Measurements from ENCODE around the gene APBA2.

Gene APBA2

DNA sequence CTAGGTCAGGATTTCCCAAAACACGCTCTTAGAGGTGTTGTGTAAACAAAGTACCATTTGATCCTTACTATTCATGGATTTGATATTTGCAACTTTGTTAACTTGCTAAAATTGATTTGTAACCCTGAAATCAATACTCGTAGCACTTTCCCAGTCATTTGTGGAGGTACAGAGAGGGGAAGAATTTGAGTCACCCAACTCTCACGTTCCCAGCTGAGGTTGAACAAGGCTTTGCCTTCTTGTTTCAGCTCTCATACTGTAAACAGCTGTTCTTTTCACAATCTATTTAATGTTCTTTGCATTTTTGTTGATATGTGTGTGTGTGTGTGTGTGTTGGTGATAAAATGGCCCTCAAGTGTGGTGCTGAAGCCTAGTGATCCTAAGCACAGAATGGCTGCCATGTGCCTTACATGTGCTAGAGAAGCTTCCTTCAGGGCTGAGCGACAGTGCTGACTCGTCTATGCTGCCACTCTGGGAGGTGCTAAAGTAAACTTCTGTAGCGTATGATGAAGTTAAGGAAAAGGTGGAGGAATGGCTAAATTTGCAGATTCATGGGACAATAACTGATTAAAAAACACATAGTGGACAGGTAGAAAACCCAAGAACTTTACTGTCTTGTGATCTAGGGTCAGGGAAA, 173.2 kb downstream of the APBA2 start:
- H3K27me3 ChIP-seq (ENCODE audit: control insufficient read depth in 5 of 5, insufficient read depth in 4 of 5, low read length in 5 of 5): peaks cover 0 to 7% (median 2%) of the 10 kb centered on the region in 5 donors
- H3K4me3 ChIP-seq (ENCODE audit: low read depth in 1 of 5, low read length in 5 of 5): no peak overlapping the region
- H3K36me3 ChIP-seq (ENCODE audit: control insufficient read depth in 5 of 5, insufficient read depth in 5 of 5, low read length in 5 of 5): no peaks in the 10 kb centered on the region
- H3K4me1 ChIP-seq (ENCODE audit: control insufficient read depth in 5 of 5, insufficient read depth in 5 of 5, low read length in 5 of 5): no peaks in the 10 kb centered on the region
- no peak overlapping the region for H3K27ac ChIP-seq (ENCODE audit: low read depth, low read length)
- H3K9me3 ChIP-seq (ENCODE audit: control insufficient read depth in 5 of 5, low read length in 5 of 5): peaks cover 0 to 15% (median 7%) of the 10 kb centered on the region in 5 donors
- H3K9ac ChIP-seq (ENCODE audit: low read length in 5 of 5): no peak overlapping the region

DNA sequence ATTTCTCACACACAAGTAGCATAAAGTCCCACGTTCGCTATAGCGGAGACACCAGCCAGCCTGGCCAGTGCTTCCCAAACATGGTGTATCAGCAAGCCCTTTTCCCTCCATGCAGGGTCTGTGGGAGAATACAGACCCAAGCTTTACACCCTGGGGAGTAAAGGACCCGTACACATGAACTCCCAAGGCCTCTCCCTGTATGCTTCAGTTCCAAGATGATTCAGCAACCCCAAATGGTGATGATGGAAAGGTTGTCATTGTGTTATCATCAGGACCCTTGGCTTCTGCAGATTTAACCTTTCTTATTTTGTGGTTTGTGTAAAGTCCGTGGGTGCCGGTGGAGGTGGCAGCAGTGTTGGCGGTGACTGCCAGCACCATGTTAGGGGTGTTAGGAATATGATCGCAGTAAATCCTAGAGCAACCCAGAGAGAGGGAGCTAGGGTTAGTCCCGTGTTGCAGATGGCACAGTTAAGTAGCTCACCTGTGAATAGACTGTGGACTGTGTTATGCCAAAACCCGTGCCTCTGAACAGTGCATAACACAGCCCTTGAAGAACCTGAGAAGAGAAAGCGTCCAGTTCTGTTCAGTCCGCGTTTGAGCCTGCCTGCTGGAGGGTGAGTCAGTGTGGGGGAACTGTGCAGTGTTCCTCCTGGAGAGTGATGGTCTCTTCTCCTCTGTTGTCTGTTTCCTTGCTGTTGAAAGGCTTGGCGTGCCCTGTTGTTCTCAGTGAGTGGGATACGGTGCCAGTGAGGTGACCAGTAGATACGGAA, 174.3 kb downstream of the APBA2 start:
- H3K9ac ChIP-seq (ENCODE audit: low read length in 5 of 5): no peak overlapping the region
- no peaks in the 10 kb centered on the region for H3K4me1 ChIP-seq (ENCODE audit: control insufficient read depth in 5 of 5, insufficient read depth in 5 of 5, low read length in 5 of 5)
- H3K27ac ChIP-seq (ENCODE audit: low read depth, low read length): no peak overlapping the region
- H3K36me3 ChIP-seq (ENCODE audit: control insufficient read depth in 5 of 5, insufficient read depth in 5 of 5, low read length in 5 of 5): no peaks in the 10 kb centered on the region
- H3K4me3 ChIP-seq (ENCODE audit: low read depth in 1 of 5, low read length in 5 of 5): no peak overlapping the region
- H3K27me3 ChIP-seq (ENCODE audit: control insufficient read depth in 5 of 5, insufficient read depth in 4 of 5, low read length in 5 of 5): peaks cover 0 to 7% (median 6%) of the 10 kb centered on the region in 5 donors
- peaks cover 0 to 14% (median 7%) of the 10 kb centered on the region in 5 donors for H3K9me3 ChIP-seq (ENCODE audit: control insufficient read depth in 5 of 5, low read length in 5 of 5)

DNA sequence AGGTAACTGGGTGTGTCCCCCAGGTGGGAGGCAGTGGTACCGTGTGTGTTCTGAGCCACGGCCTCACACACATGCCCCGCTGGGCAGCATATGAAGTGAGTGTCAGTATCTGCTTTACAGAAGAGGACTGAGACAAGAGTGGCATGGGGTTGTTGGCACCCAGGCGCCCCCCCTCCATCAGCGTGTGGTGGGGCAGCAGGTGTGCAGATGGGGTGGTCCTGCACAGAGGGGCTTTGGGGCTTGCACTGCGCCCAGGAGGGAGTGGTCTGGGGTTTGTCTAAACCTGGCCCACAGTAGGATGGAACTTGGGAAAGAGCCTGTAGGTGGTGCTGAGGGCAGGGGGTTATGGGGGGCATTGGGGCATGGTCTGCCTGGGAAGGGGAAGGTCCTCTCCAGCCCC, 176.0 kb downstream of the APBA2 start:
- H3K36me3 ChIP-seq (ENCODE audit: control insufficient read depth in 5 of 5, insufficient read depth in 5 of 5, low read length in 5 of 5): no peaks in the 10 kb centered on the region
- H3K27ac ChIP-seq (ENCODE audit: low read depth, low read length): no peak overlapping the region
- no peak overlapping the region for H3K4me3 ChIP-seq (ENCODE audit: low read depth in 1 of 5, low read length in 5 of 5)
- peaks cover 0 to 14% (median 7%) of the 10 kb centered on the region in 5 donors for H3K9me3 ChIP-seq (ENCODE audit: control insufficient read depth in 5 of 5, low read length in 5 of 5)
- H3K4me1 ChIP-seq (ENCODE audit: control insufficient read depth in 5 of 5, insufficient read depth in 5 of 5, low read length in 5 of 5): no peaks in the 10 kb centered on the region
- peaks cover 0 to 7% (median 6%) of the 10 kb centered on the region in 5 donors for H3K27me3 ChIP-seq (ENCODE audit: control insufficient read depth in 5 of 5, insufficient read depth in 4 of 5, low read length in 5 of 5)
- no peak overlapping the region for H3K9ac ChIP-seq (ENCODE audit: low read length in 5 of 5)

DNA sequence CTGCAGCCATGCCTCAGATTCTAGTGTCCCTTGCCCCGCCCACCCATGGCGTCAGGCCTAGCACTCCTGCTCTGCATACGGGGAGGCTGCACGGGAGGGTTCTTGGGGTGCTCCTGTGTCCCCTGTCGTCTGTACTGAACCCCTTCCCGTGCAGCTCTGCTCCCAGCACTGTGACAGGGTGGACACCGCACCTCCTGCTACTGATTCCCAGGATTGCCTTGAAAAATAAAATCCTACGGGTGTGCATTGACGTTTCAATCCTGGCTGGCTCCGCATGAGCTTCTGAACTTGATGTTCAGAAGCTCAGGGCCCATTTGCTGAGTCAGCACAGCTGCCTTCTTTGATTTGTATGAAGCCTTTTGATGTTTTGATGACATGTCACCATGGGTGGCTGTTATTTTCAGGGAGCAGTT, 176.4 kb downstream of the APBA2 start:
- Histone ChIP-seq H3K27me3 (ENCODE audit: control insufficient read depth in 5 of 5, insufficient read depth in 4 of 5, low read length in 5 of 5) (peaks cover 0 to 7% (median 6%) of the 10 kb centered on the region in 5 donors), H3K9me3 (ENCODE audit: control insufficient read depth in 5 of 5, low read length in 5 of 5) (peaks cover 0 to 14% (median 7%) of the 10 kb centered on the region in 5 donors), H3K4me3 (ENCODE audit: low read depth in 1 of 5, low read length in 5 of 5) (no peak overlapping the region), H3K9ac (ENCODE audit: low read length in 5 of 5) (no peak overlapping the region), H3K36me3 (ENCODE audit: control insufficient read depth in 5 of 5, insufficient read depth in 5 of 5, low read length in 5 of 5) (no peaks in the 10 kb centered on the region), H3K27ac (ENCODE audit: low read depth, low read length) (no peak overlapping the region), H3K4me1 (ENCODE audit: control insufficient read depth in 5 of 5, insufficient read depth in 5 of 5, low read length in 5 of 5) (no peaks in the 10 kb centered on the region)

DNA sequence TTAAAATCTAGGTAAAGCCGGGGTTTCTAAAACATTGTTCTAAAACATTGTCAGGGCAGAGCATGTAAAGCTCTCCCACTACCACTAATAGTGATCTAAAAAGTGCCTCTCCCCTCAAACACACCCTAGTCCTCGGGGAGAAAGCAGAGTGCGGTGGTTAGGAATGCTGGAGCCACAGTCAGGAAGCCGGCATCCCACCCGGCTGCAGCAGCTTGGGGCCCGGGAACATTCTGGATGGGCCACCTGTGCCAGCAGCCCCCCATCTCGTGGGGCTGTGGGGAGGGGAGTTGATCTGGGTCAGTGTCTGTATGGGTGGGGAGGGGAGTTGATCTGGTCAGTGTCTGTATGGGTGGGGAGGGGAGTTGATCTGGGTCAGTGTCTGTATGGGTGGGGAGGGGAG, 176.9 kb downstream of the APBA2 start:
- H3K9ac ChIP-seq (ENCODE audit: low read length in 5 of 5): no peak overlapping the region
- H3K4me1 ChIP-seq (ENCODE audit: control insufficient read depth in 5 of 5, insufficient read depth in 5 of 5, low read length in 5 of 5): no peaks in the 10 kb centered on the region

DNA sequence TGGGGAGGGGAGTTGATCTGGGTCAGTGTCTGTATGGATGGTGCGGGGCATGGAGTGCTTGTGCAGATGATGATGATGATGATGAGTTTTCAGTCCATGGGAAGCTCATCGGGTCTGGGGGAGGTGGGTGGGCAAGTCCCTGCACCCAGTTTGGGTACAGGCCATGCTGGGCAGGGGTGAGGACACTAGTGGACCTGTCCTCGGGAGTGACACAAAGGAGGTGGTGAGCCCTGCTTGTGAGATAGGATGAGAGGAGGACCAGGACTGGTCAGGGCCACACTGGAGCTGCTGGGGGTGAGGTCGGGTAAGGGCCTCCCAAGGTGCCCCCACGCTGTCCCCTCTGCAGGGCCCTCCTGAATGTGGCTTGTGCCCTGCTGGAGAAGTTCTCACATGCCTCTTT, 177.9 kb downstream of the APBA2 start:
- Histone ChIP-seq H3K36me3 (ENCODE audit: control insufficient read depth in 5 of 5, insufficient read depth in 5 of 5, low read length in 5 of 5) (no peaks in the 10 kb centered on the region), H3K27me3 (ENCODE audit: control insufficient read depth in 5 of 5, insufficient read depth in 4 of 5, low read length in 5 of 5) (peaks cover 0 to 7% (median 6%) of the 10 kb centered on the region in 5 donors), H3K27ac (ENCODE audit: low read depth, low read length) (no peak overlapping the region), H3K4me3 (ENCODE audit: low read depth in 1 of 5, low read length in 5 of 5) (no peak overlapping the region), H3K9ac (ENCODE audit: low read length in 5 of 5) (no peak overlapping the region), H3K4me1 (ENCODE audit: control insufficient read depth in 5 of 5, insufficient read depth in 5 of 5, low read length in 5 of 5) (no peaks in the 10 kb centered on the region), H3K9me3 (ENCODE audit: control insufficient read depth in 5 of 5, low read length in 5 of 5) (peaks cover 0 to 14% (median 7%) of the 10 kb centered on the region in 5 donors)

More for the DNA sequence above, 176.9 kb downstream of the APBA2 start:
- Histone ChIP-seq H3K4me3 (ENCODE audit: low read depth in 1 of 5, low read length in 5 of 5) (no peak overlapping the region), H3K9me3 (ENCODE audit: control insufficient read depth in 5 of 5, low read length in 5 of 5) (peaks cover 0 to 14% (median 7%) of the 10 kb centered on the region in 5 donors), H3K27ac (ENCODE audit: low read depth, low read length) (no peak overlapping the region), H3K27me3 (ENCODE audit: control insufficient read depth in 5 of 5, insufficient read depth in 4 of 5, low read length in 5 of 5) (peaks cover 0 to 7% (median 6%) of the 10 kb centered on the region in 5 donors), H3K36me3 (ENCODE audit: control insufficient read depth in 5 of 5, insufficient read depth in 5 of 5, low read length in 5 of 5) (no peaks in the 10 kb centered on the region)

DNA sequence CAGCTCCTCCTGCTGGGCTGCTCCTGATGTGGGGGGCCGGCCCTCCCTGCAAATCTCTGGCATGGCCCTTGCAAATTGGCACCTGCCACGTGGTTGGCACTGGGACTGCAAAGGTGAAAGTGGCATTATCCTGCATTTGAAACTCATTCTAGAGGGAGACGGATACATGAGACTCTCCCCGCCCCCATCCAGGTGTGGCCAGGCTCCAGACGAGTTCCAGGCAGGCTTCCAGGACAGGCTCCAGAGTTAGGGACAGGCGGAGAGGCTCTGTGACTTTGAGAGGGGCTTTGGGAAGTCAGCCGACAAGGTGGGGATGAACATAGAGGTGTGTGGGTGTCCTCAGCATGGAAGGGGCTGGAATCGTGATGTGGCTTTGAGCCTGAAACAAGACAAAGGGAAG, 178.5 kb downstream of the APBA2 start:
- no peak overlapping the region for H3K9ac ChIP-seq (ENCODE audit: low read length in 5 of 5)
- no peak overlapping the region for H3K27ac ChIP-seq (ENCODE audit: low read depth, low read length)
- H3K9me3 ChIP-seq (ENCODE audit: control insufficient read depth in 5 of 5, low read length in 5 of 5): peaks cover 0 to 11% (median 5%) of the 10 kb centered on the region in 5 donors
- H3K4me1 ChIP-seq (ENCODE audit: control insufficient read depth in 5 of 5, insufficient read depth in 5 of 5, low read length in 5 of 5): no peaks in the 10 kb centered on the region
- H3K4me3 ChIP-seq (ENCODE audit: low read depth in 1 of 5, low read length in 5 of 5): no peak overlapping the region
- H3K27me3 ChIP-seq (ENCODE audit: control insufficient read depth in 5 of 5, insufficient read depth in 4 of 5, low read length in 5 of 5): peaks cover 0 to 7% (median 6%) of the 10 kb centered on the region in 5 donors
- no peaks in the 10 kb centered on the region for H3K36me3 ChIP-seq (ENCODE audit: control insufficient read depth in 5 of 5, insufficient read depth in 5 of 5, low read length in 5 of 5)

DNA sequence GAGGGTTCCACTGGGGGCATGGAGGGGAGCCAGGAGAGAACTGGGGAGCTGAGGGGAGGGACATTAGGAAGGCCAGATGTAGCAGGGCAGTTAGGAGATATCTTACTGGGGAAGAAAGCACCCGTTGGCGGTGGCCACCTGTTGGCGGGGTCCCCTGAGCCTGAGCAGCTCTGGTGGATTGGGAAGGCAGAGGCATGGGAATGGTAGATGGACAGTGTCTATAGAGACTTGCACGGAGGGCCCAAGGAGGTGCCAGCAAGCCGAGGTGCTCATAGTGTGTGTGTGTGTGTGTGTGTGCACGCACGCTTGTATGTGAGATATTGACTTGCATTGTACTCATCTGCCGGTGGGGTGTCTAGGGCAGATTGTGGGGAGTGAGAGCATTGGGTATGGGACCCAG, 179.0 kb downstream of the APBA2 start:
- Histone ChIP-seq H3K4me1 (ENCODE audit: control insufficient read depth in 5 of 5, insufficient read depth in 5 of 5, low read length in 5 of 5) (no peaks in the 10 kb centered on the region), H3K27ac (ENCODE audit: low read depth, low read length) (no peak overlapping the region), H3K4me3 (ENCODE audit: low read depth in 1 of 5, low read length in 5 of 5) (no peak overlapping the region), H3K9ac (ENCODE audit: low read length in 5 of 5) (no peak overlapping the region), H3K36me3 (ENCODE audit: control insufficient read depth in 5 of 5, insufficient read depth in 5 of 5, low read length in 5 of 5) (no peaks in the 10 kb centered on the region), H3K27me3 (ENCODE audit: control insufficient read depth in 5 of 5, insufficient read depth in 4 of 5, low read length in 5 of 5) (peaks cover 0 to 7% (median 6%) of the 10 kb centered on the region in 5 donors), H3K9me3 (ENCODE audit: control insufficient read depth in 5 of 5, low read length in 5 of 5) (peaks cover 0 to 12% (median 7%) of the 10 kb centered on the region in 5 donors)

DNA sequence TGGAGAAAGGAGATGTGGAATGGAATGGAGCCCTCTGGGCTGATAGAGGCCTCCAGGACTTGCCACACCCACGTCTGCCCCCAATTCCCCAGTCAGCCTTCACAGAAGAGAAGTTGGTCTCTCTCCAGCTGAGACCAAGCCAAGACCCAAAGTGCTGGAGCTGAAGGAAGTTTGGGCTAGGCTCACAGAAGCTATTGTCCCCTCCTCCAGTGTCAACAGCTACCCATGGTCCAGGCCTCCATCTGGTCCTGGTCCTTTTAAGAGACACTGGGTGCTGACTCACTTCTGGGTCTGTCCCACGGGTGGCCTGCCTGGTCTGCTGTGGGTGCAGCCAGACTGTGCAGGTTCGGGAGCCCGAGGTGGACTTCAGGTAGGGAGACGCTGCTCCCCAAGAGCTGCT, 179.8 kb downstream of the APBA2 start:
- H3K4me3 ChIP-seq (ENCODE audit: low read depth in 1 of 5, low read length in 5 of 5): no peak overlapping the region
- H3K4me1 ChIP-seq (ENCODE audit: control insufficient read depth in 5 of 5, insufficient read depth in 5 of 5, low read length in 5 of 5): no peaks in the 10 kb centered on the region
- H3K9ac ChIP-seq (ENCODE audit: low read length in 5 of 5): no peak overlapping the region
- H3K9me3 ChIP-seq (ENCODE audit: control insufficient read depth in 5 of 5, low read length in 5 of 5): peaks cover 0 to 10% (median 6%) of the 10 kb centered on the region in 5 donors
- H3K36me3 ChIP-seq (ENCODE audit: control insufficient read depth in 5 of 5, insufficient read depth in 5 of 5, low read length in 5 of 5): no peaks in the 10 kb centered on the region
- no peak overlapping the region for H3K27ac ChIP-seq (ENCODE audit: low read depth, low read length)
- peaks cover 0 to 7% (median 6%) of the 10 kb centered on the region in 5 donors for H3K27me3 ChIP-seq (ENCODE audit: control insufficient read depth in 5 of 5, insufficient read depth in 4 of 5, low read length in 5 of 5)

DNA sequence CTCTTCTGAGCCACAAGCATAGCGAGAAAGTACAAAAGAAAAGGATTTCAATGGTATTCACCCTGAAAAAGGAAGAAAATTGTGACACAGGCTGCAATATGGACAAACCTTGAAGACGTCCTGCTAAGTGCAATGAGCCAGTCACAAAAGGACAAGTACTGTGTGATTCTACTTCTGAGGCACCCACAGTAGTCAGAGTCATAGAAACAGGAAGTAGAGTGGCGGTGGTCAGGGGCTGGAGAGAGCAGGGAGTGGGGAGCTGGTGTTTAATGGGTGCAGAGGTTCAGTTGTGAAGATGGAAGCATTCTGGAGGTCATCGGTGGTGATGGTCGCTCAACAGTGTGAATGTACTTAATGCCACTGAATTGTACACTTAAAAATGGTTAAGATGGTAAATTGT, 180.5 kb downstream of the APBA2 start:
- Histone ChIP-seq H3K36me3 (ENCODE audit: control insufficient read depth in 5 of 5, insufficient read depth in 5 of 5, low read length in 5 of 5) (no peaks in the 10 kb centered on the region), H3K27ac (ENCODE audit: low read depth, low read length) (no peak overlapping the region), H3K4me3 (ENCODE audit: low read depth in 1 of 5, low read length in 5 of 5) (no peak overlapping the region), H3K4me1 (ENCODE audit: control insufficient read depth in 5 of 5, insufficient read depth in 5 of 5, low read length in 5 of 5) (no peaks in the 10 kb centered on the region), H3K27me3 (ENCODE audit: control insufficient read depth in 5 of 5, insufficient read depth in 4 of 5, low read length in 5 of 5) (peaks cover 0 to 7% (median 6%) of the 10 kb centered on the region in 5 donors), H3K9me3 (ENCODE audit: control insufficient read depth in 5 of 5, low read length in 5 of 5) (peaks cover 0 to 10% (median 6%) of the 10 kb centered on the region in 5 donors), H3K9ac (ENCODE audit: low read length in 5 of 5) (no peak overlapping the region)

Measured in subcutaneous abdominal adipose tissue (tissue), 5 donors.